Esophagus (tissue), 2 donors: ENCODE results near the gene SH2D3C. TPM values are rescaled to one million over a fixed set of nuclear protein-coding genes. Genes with fewer than 3 reads are reported as not detected.
A peak's percentile ranks its signal among the peaks of the same experiment; 100 is the strongest.

Experiments
- H3K27ac ChIP-seq, 2 donors: one replicate each; pipeline ENCODE4 v1.5.1; 2013; ENCODE audit warnings: low read depth in 2 of 2, mild to moderate bottlenecking in 2 of 2, inconsistent platforms in 1 of 2, low read length in 1 of 2, moderate library complexity in 1 of 2
- H3K27me3 ChIP-seq, 2 donors: one replicate each; pipeline ENCODE4 v1.6.1; 2013; ENCODE audit warnings: low read length in 2 of 2, control low read depth in 1 of 2, mild to moderate bottlenecking in 1 of 2; ENCODE audit not compliant: insufficient read depth in 2 of 2, control insufficient read depth in 1 of 2
- H3K36me3 ChIP-seq, 2 donors: one replicate each; pipeline ENCODE4 v1.6.1; 2013; ENCODE audit warnings: low read length in 1 of 2; ENCODE audit not compliant: control insufficient read depth in 2 of 2, insufficient read depth in 2 of 2
- H3K4me1 ChIP-seq, 2 donors: one replicate each; pipeline ENCODE4 v1.6.1; 2013; ENCODE audit warnings: low read length in 1 of 2; ENCODE audit not compliant: control insufficient read depth in 2 of 2, insufficient read depth in 2 of 2
- H3K4me3 ChIP-seq, 2 donors: one replicate each; pipeline ENCODE4 v1.5.1; 2013; ENCODE audit warnings: low read length in 2 of 2, mild to moderate bottlenecking in 2 of 2, low read depth in 1 of 2, moderate library complexity in 1 of 2
- H3K9me3 ChIP-seq, 2 donors: one replicate each; pipeline ENCODE4 v1.6.1; 2013; ENCODE audit warnings: mild to moderate bottlenecking in 2 of 2, low read depth in 1 of 2, low read length in 1 of 2, moderate library complexity in 1 of 2; ENCODE audit not compliant: control insufficient read depth in 2 of 2, insufficient read depth in 1 of 2
- WGBS, 2 donors: extraction: QIAGEN DNeasy Blood & Tissue Kit; methylation state at CpG; one replicate each; pipeline ENCODE4 v1.1.7; 2013; 5-methylcytosine and 5-hydroxymethylcytosine counted together
- polyA plus RNA-seq, 2 donors: library from polyadenylated mRNA; stranded (reverse); fragments of 200-250 nt; gene quantifications; one replicate each; pipeline ENCODE4 v1.2.3, GENCODE V29; 2013
- donor health status: healthy with polysubstance abuse.
- donor health status: Bipolar disorder and iron deficiency.

SH2D3C gene
- polyA plus RNA-seq, 2 donors, result 2.8 to 3.2 TPM

GRCh38 chr9:127715470-127716337 lies 62.8 kb downstream of the SH2D3C start, which contains the start of the genes PTRH1 and TTC16:
Gene PTRH1 (minus strand): TSS chr9:127715663. CDS start chr9:127715639, 24 bp downstream.
Gene TTC16 (plus strand): TSS chr9:127716079. CDS start chr9:127716146, 67 bp downstream.
- Histone ChIP-seq H3K4me1 (peaks cover 0 to 10% of the 10 kb centered on the region in 2 donors), H3K36me3 (no peaks in the 10 kb centered on the region), H3K27me3 (no peaks in the 10 kb centered on the region), H3K9me3 (no peaks in the 10 kb centered on the region), H3K27ac (peak within 1 kb of the TSS; percentile 71 to 87), H3K4me3 (peak within 1 kb of the TSS; percentile 69 to 75)
- 4% methylated on average over 61 to 65 of the region's 65 CpGs for WGBS, 2 donors

GRCh38 chr9:127714951-127715469 lies 63.5 kb downstream of the SH2D3C start:
- Histone ChIP-seq H3K36me3 (no peaks in the 10 kb centered on the region), H3K9me3 (no peaks in the 10 kb centered on the region), H3K4me3 (peak overlapping the region; percentile 69 to 75), H3K27ac (peak overlapping the region; percentile 48 to 83), H3K27me3 (no peaks in the 10 kb centered on the region), H3K4me1 (peaks cover 0 to 10% of the 10 kb centered on the region in 2 donors)
- 0 to 1% methylated on average over 42 to 44 of the region's 44 CpGs for WGBS, 2 donors

- no peaks in the 10 kb centered on the region for H3K9me3 ChIP-seq
- no peaks in the 10 kb centered on the region for H3K27me3 ChIP-seq
- H3K36me3 ChIP-seq, result no peaks in the 10 kb centered on the region
- WGBS, 2 donors, result 77 to 81% methylated on average over 19 of the region's 19 CpGs
- no peak overlapping the region for H3K27ac ChIP-seq
- peaks cover 0 to 10% of the 10 kb centered on the region in 2 donors for H3K4me1 ChIP-seq
- H3K4me3 ChIP-seq, result peak overlapping the region in 1 of 2 donors; percentile 75
Measured at GRCh38 chr9:127714020-127714750, 64.3 kb downstream of the SH2D3C start.

GRCh38 chr9:127712867-127713266 lies 65.6 kb downstream of the SH2D3C start:
- Histone ChIP-seq H3K36me3 (no peaks in the 10 kb centered on the region), H3K9me3 (no peaks in the 10 kb centered on the region), H3K4me1 (peaks cover 0 to 10% of the 10 kb centered on the region in 2 donors), H3K27ac (no peak overlapping the region), H3K4me3 (no peak overlapping the region), H3K27me3 (no peaks in the 10 kb centered on the region)
- 93 to 95% methylated on average over 10 of the region's 10 CpGs for WGBS, 2 donors

- H3K4me1 ChIP-seq, result peaks cover 0 to 10% of the 10 kb centered on the region in 2 donors
- no peaks in the 10 kb centered on the region for H3K36me3 ChIP-seq
- no peak overlapping the region for H3K4me3 ChIP-seq
- no peaks in the 10 kb centered on the region for H3K9me3 ChIP-seq
- 92 to 94% methylated on average over 11 of the region's 11 CpGs for whole genome bisulfite sequencing, 2 donors
- no peaks in the 10 kb centered on the region for H3K27me3 ChIP-seq
- H3K27ac ChIP-seq, result no peak overlapping the region
Measured at GRCh38 chr9:127712371-127712770, 66.1 kb downstream of the SH2D3C start.

- H3K4me3 ChIP-seq, result no peak overlapping the region
- H3K4me1 ChIP-seq, result peaks cover 0 to 10% of the 10 kb centered on the region in 2 donors
- 84 to 92% methylated on average over 11 of the region's 11 CpGs for WGBS, 2 donors
Measured at GRCh38 chr9:127711831-127712274, 66.6 kb downstream of the SH2D3C start.

GRCh38 chr9:127711226-127711701 lies 67.2 kb downstream of the SH2D3C start:
- peaks cover 0 to 11% of the 10 kb centered on the region in 2 donors for H3K4me1 ChIP-seq
- no peaks in the 10 kb centered on the region for H3K36me3 ChIP-seq
- H3K4me3 ChIP-seq, result no peak overlapping the region
- no peaks in the 10 kb centered on the region for H3K9me3 ChIP-seq
- H3K27ac ChIP-seq, result no peak overlapping the region
- WGBS, 2 donors, result 73 to 74% methylated on average over 9 of the region's 9 CpGs
- H3K27me3 ChIP-seq, result no peaks in the 10 kb centered on the region

More at GRCh38 chr9:127711831-127712274, 66.6 kb downstream of the SH2D3C start:
- no peaks in the 10 kb centered on the region for H3K36me3 ChIP-seq
- H3K27me3 ChIP-seq, result no peaks in the 10 kb centered on the region
- H3K9me3 ChIP-seq, result no peaks in the 10 kb centered on the region
- H3K27ac ChIP-seq, result no peak overlapping the region

- Histone ChIP-seq H3K9me3 (no peaks in the 10 kb centered on the region), H3K4me1 (peaks cover 0 to 8% of the 10 kb centered on the region in 2 donors), H3K27ac (no peak overlapping the region), H3K4me3 (no peak overlapping the region), H3K36me3 (no peaks in the 10 kb centered on the region), H3K27me3 (no peaks in the 10 kb centered on the region)
- WGBS, 2 donors, result 93 to 94% methylated on average over 10 of the region's 10 CpGs
Measured at GRCh38 chr9:127710204-127710783, 68.2 kb downstream of the SH2D3C start.
